IMR-90 (cell line): ENCODE measurements around the gene PLCH1. TPM values are rescaled to one million over a fixed set of nuclear protein-coding genes. Genes with fewer than 3 reads are reported as not detected.

Source experiments
- ATAC-seq: fragments of 200-7000 bp; cut with Tn5 transposase; 2 replicates; pipeline ENCODE4 v1.9.1; 2020; ENCODE audit warnings: low read depth, mild to moderate bottlenecking, moderate library complexity
- BruUV-seq: library from RNA; stranded (reverse); fragments of 400-500 nt; replicated peaks from 2 replicates; lab custom pipeline; 2021; lab: Mats Ljungman, UMichigan
- CTCF ChIA-PET: fragments of 300-600 bp; formaldehyde crosslinking; extraction: SDS; loops from one replicate; lab custom pipeline; 2021; ENCODE audit warnings: antibody characterized with exemption; lab: Yijun Ruan, JAX
- POLR2A ChIA-PET: fragments of 300-600 bp; sonication (Branson Sonifier 250); formaldehyde crosslinking; loops from one replicate; lab custom pipeline; 2022; ENCODE audit warnings: antibody characterized with exemption; ENCODE audit not compliant: unreplicated experiment; lab: Charles Lee
- DNase-seq: peaks from one replicate; pipeline ENCODE4 v3.0.0; 2013
- H2AFZ ChIP-seq: replicated peaks from 2 replicates; pipeline ENCODE3; 2013; ENCODE audit warnings: low read length, mild to moderate bottlenecking; ENCODE audit not compliant: poor library complexity
- H2AK5ac ChIP-seq: 2 replicates; pipeline ENCODE4 v1.6.1; 2013; ENCODE audit warnings: low read depth, low read length, inconsistent platforms
- H2AK9ac ChIP-seq: replicated peaks from 2 replicates; pipeline ENCODE3; 2013; ENCODE audit warnings: mild to moderate bottlenecking, low read depth, low read length, moderate library complexity; ENCODE audit not compliant: poor library complexity
- H2BK120ac ChIP-seq: 2 replicates; pipeline ENCODE4 v1.6.1; 2013; ENCODE audit warnings: low read depth, low read length, inconsistent platforms
- H2BK15ac ChIP-seq: 3 replicates; pipeline ENCODE4 v1.6.1; 2013; ENCODE audit warnings: low read depth, low read length, inconsistent platforms
- H2BK20ac ChIP-seq: 2 replicates; pipeline ENCODE4 v1.6.1; 2013; ENCODE audit warnings: low read depth, mild to moderate bottlenecking, inconsistent platforms, low read length, moderate library complexity
- H2BK5ac ChIP-seq: 2 replicates; pipeline ENCODE4 v1.6.1; 2013; ENCODE audit warnings: mild to moderate bottlenecking, low read depth, low read length, inconsistent platforms; ENCODE audit not compliant: poor library complexity, severe bottlenecking
- H3K14ac ChIP-seq: replicated peaks from 2 replicates; pipeline ENCODE4 v1.6.1; 2013; ENCODE audit warnings: low read depth, low read length, inconsistent platforms
- H3K18ac ChIP-seq: 2 replicates; pipeline ENCODE4 v1.6.1; 2013; ENCODE audit warnings: low read depth, low read length, control low read depth
- H3K23ac ChIP-seq: 2 replicates; pipeline ENCODE4 v1.6.1; 2013; ENCODE audit warnings: low read depth, low read length, inconsistent platforms
- H3K27ac ChIP-seq: 2 replicates; pipeline ENCODE4 v1.5.1; 2013; ENCODE audit warnings: mild to moderate bottlenecking, control low read depth, low read length; ENCODE audit not compliant: insufficient read depth
- H3K27me3 ChIP-seq: 2 replicates; pipeline ENCODE4 v1.6.1; 2013; ENCODE audit warnings: low read length; ENCODE audit not compliant: control insufficient read depth, insufficient read depth
- H3K36me3 ChIP-seq: 2 replicates; pipeline ENCODE4 v1.6.1; 2013; ENCODE audit warnings: low read length, mixed read lengths; ENCODE audit not compliant: control insufficient read depth, insufficient read depth
- H3K4ac ChIP-seq: 2 replicates; pipeline ENCODE4 v1.6.1; 2013; ENCODE audit warnings: low read depth, low read length, inconsistent platforms
- H3K4me1 ChIP-seq: 2 replicates; pipeline ENCODE4 v1.6.1; 2013; ENCODE audit warnings: low read length, mixed read lengths; ENCODE audit not compliant: control insufficient read depth, insufficient read depth
- H3K4me2 ChIP-seq: 2 replicates; pipeline ENCODE4 v1.6.1; 2013; ENCODE audit warnings: low read depth, mild to moderate bottlenecking, control low read depth, low read length, moderate library complexity
- H3K4me3 ChIP-seq: 2 replicates; pipeline ENCODE4 v1.5.1; 2013; ENCODE audit warnings: low read depth, mild to moderate bottlenecking, control low read depth, low read length, moderate library complexity; ENCODE audit not compliant: insufficient read depth
- H3K56ac ChIP-seq: 2 replicates; pipeline ENCODE4 v1.6.1; 2013; ENCODE audit warnings: low read length, inconsistent platforms; ENCODE audit not compliant: insufficient read depth; ENCODE audit errors: extremely low read depth
- H3K79me1 ChIP-seq, 2 experiments: 2 replicates each; pipeline ENCODE4 v1.6.1; 2013; ENCODE audit warnings: low read length in 2 of 2, inconsistent platforms in 1 of 2, low read depth in 1 of 2
- H3K9ac ChIP-seq: 2 replicates; pipeline ENCODE4 v1.6.1; 2013; ENCODE audit warnings: low read depth, low read length, control low read depth
- H3K9me1 ChIP-seq: 2 replicates; pipeline ENCODE4 v1.6.1; 2013; ENCODE audit warnings: low read length, inconsistent platforms; ENCODE audit not compliant: insufficient read depth
- H3K9me3 ChIP-seq: 2 replicates; pipeline ENCODE4 v1.6.1; 2013; ENCODE audit warnings: low read length; ENCODE audit not compliant: control insufficient read depth, insufficient read depth
- H4K20me1 ChIP-seq: 2 replicates; pipeline ENCODE4 v1.6.1; 2013; ENCODE audit warnings: low read length, inconsistent platforms; ENCODE audit not compliant: insufficient read depth
- H4K5ac ChIP-seq: 2 replicates; pipeline ENCODE4 v1.6.1; 2013; ENCODE audit warnings: mild to moderate bottlenecking, low read depth, low read length, control low read depth
- H4K8ac ChIP-seq, 2 experiments: 2 replicates each; pipeline ENCODE4 v1.6.1; 2013; ENCODE audit warnings: low read depth in 2 of 2, low read length in 2 of 2, control low read depth in 1 of 2, inconsistent platforms in 1 of 2
- H4K91ac ChIP-seq: 2 replicates; pipeline ENCODE4 v1.6.1; 2013; ENCODE audit warnings: low read depth, low read length, inconsistent platforms; ENCODE audit not compliant: insufficient read depth
- ELK1 ChIP-seq: fragments of 150-350 bp; IDR thresholded peaks from 2 replicates; pipeline ENCODE4 v1.6.1; 2016; ENCODE audit warnings: low read depth, mild to moderate bottlenecking, low read length, moderate library complexity, borderline replicate concordance
- NFE2L2 ChIP-seq: fragments of 150-350 bp; IDR thresholded peaks from 2 replicates; pipeline ENCODE4 v1.6.1; 2016; ENCODE audit warnings: low read depth, mild to moderate bottlenecking, low read length
- RAD21 ChIP-seq: IDR thresholded peaks from 2 replicates; pipeline ENCODE4 v1.6.1; 2012; ENCODE audit warnings: low read length, improper control_type of control experiment
- WGBS, 2 experiments: methylation state at CpG; one replicate each; pipeline versions ENCODE4 v1.1.5 to v1.1.7; 2013; ENCODE audit warnings: missing lambda C conversion rate in 2 of 2; ENCODE audit not compliant: insufficient read length in 1 of 2; ENCODE audit errors: extremely low coverage in 2 of 2; 5-methylcytosine and 5-hydroxymethylcytosine counted together
- dilution Hi-C: fragments of 300-500 bp; cut with HindIII; formaldehyde crosslinking; loops from one replicate; pipeline ENCODE4 v1.14.3; 2018; ENCODE audit warnings: low sequenced_read_pairs; ENCODE audit not compliant: unreplicated experiment
- in situ Hi-C: fragments of 300-500 bp; cut with MboI; formaldehyde crosslinking; loops from 3 replicates; pipeline ENCODE4 v1.14.3; 2019; ENCODE audit warnings: low sequenced_read_pairs, inconsistent platforms, mixed read lengths
- intact Hi-C: fragments of 100-400 bp; cut with micrococcal nuclease; formaldehyde crosslinking; loops from 2 replicates; pipeline ENCODE4 v1.10.0; 2022
- polyA plus RNA-seq, 3 experiments: library from polyadenylated mRNA; depleted of rRNA; stranded (reverse); fragments of >200 nt; gene quantifications; 2 replicates each; pipeline ENCODE4 v1.2.3, GENCODE V29; 2012; ENCODE audit warnings: low replicate concordance in 1 of 3
- total RNA-seq: library from RNA; depleted of rRNA; stranded (reverse); fragments of >200 nt; gene quantifications from 2 replicates; pipeline ENCODE4 v1.2.3, GENCODE V29; 2012

PLCH1 gene
- total and polyA plus RNA-seq, 2 of the 4 experiments (the other 2 are of a cell fraction) = not detected

- dilution Hi-C loops (no loop called here), intact Hi-C loops (no loop called here), in situ Hi-C loops (no loop called here)
- H2AFZ ChIP-seq = no peak overlapping the region
- H3K9me3 ChIP-seq = peaks cover 4% of the 10 kb centered on the region; the same call in 1 of the 2 replicates
- H2AK9ac ChIP-seq = no peak overlapping the region
- no peak overlapping the region for H2BK120ac ChIP-seq
- H3K27me3 ChIP-seq = no peaks in the 10 kb centered on the region
- H3K56ac ChIP-seq = no peak overlapping the region
- no peak overlapping the region for H3K4me2 ChIP-seq
- no peak overlapping the region for H4K5ac ChIP-seq
- BruUV-seq = no TSS peak
- H3K14ac ChIP-seq = no peak overlapping the region
- H3K4me3 ChIP-seq = no peak overlapping the region
- no peak overlapping the region for H3K27ac ChIP-seq
- H4K91ac ChIP-seq = no peak overlapping the region
- no peaks in the 10 kb centered on the region for H3K4me1 ChIP-seq
- DNase-seq = no peak
- no peaks in the 10 kb centered on the region for H4K20me1 ChIP-seq
- no peak overlapping the region for H3K4ac ChIP-seq
- H3K18ac ChIP-seq = no peak overlapping the region
- no peak overlapping the region for H2BK5ac ChIP-seq
- no peak overlapping the region for H2BK15ac ChIP-seq
- POLR2A ChIA-PET = no interaction called here
- no peak for TF ChIP-seq ELK1
- no peak for TF ChIP-seq RAD21
- TF ChIP-seq NFE2L2 = no peak
- no peak overlapping the region for H3K23ac ChIP-seq
- no peak overlapping the region for H3K9ac ChIP-seq
- no peak overlapping the region for H2AK5ac ChIP-seq
- H3K79me1 ChIP-seq = no peaks in the 10 kb centered on the region
- no peak overlapping the region for H2BK20ac ChIP-seq
- H3K36me3 ChIP-seq = no peaks in the 10 kb centered on the region
- ATAC-seq = no peak
- no peak overlapping the region for H4K8ac ChIP-seq
- no CpG with 5 or more reads among the region's 3 CpGs for WGBS, 2 experiments
- no peaks in the 10 kb centered on the region for H3K9me1 ChIP-seq
- CTCF ChIA-PET = interaction anchor here (0.6 kb wide), 2 partner anchors 301 to 593 kb away, joined by 3 to 8 read pairs; no protein-coding TSS in a partner anchor
Measured at GRCh38 chr3:155519078-155519477, 225.8 kb downstream of the PLCH1 start.
